Left renal pelvis (tissue), 4 donors: ENCODE measurements around the gene FOSL2. TPM values are rescaled to one million over a fixed set of nuclear protein-coding genes. Genes with fewer than 3 reads are reported as not detected.

Experiments used
- DNase-seq, 4 donors: peaks; one replicate each; pipeline ENCODE4 v3.0.0-alpha.2; 2013; ENCODE audit warnings: low read depth in 4 of 4, low spot score in 3 of 4
- polyA plus RNA-seq, 4 donors: library from polyadenylated mRNA; unstranded; fragments of 120-200 nt; gene quantifications; one replicate each; pipeline ENCODE4 v1.2.1, GENCODE V29; 2013; ENCODE audit not compliant: insufficient read length in 4 of 4

Gene FOSL2
- polyA plus RNA-seq, 4 donors, result 15.5 to 42.2 (median 27.4) TPM

- DNase-seq, result peak in 1 of 4 donors; percentile 42
Measured at GRCh38 chr2:28356095-28356911, 36.4 kb upstream of the FOSL2 start.

GRCh38 chr2:28357055-28357454 lies 35.6 kb upstream of the FOSL2 start:
- DNase-seq, result no peak

GRCh38 chr2:28357948-28358667 lies 34.5 kb upstream of the FOSL2 start:
- DNase-seq, result no peak

GRCh38 chr2:28358668-28359201 lies 33.9 kb upstream of the FOSL2 start:
- no peak for DNase-seq

- no peak for DNase-seq
Measured at GRCh38 chr2:28359222-28360057, 33.2 kb upstream of the FOSL2 start.

- DNase-seq, result no peak
Measured at GRCh38 chr2:28360058-28360717, 32.5 kb upstream of the FOSL2 start.

- no peak for DNase-seq
Measured at GRCh38 chr2:28360718-28361293, 31.9 kb upstream of the FOSL2 start.

- DNase-seq, result no peak
Measured at GRCh38 chr2:28361991-28362710, 30.5 kb upstream of the FOSL2 start.

- no peak for DNase-seq
Measured at GRCh38 chr2:28362991-28363521, 29.6 kb upstream of the FOSL2 start.

- DNase-seq, result no peak
Measured at GRCh38 chr2:28363686-28364280, 28.9 kb upstream of the FOSL2 start.

- no peak for DNase-seq
Measured at GRCh38 chr2:28364610-28365009, 28.0 kb upstream of the FOSL2 start.

GRCh38 chr2:28365158-28365557 lies 27.5 kb upstream of the FOSL2 start:
- no peak for DNase-seq

GRCh38 chr2:28366149-28366495 lies 26.5 kb upstream of the FOSL2 start:
- DNase-seq, result no peak

- no peak for DNase-seq
Measured at GRCh38 chr2:28366496-28367282, 26.0 kb upstream of the FOSL2 start.

- no peak for DNase-seq
Measured at GRCh38 chr2:28367667-28368356, 24.8 kb upstream of the FOSL2 start.

GRCh38 chr2:28368357-28368798 lies 24.3 kb upstream of the FOSL2 start:
- no peak for DNase-seq

GRCh38 chr2:28369358-28369757 lies 23.3 kb upstream of the FOSL2 start:
- DNase-seq, result no peak
